Spleen (tissue), 7 donors: Measurements from ENCODE around the gene DDX53.

Experiments
- CTCF ChIP-seq, 11 experiments: fragments of 200-600 bp in 7 of 11; fragments of 450-650 bp in 4 of 11; sonication (generic) in 4 of 11; IDR thresholded peaks in 8 of 11; conservative IDR thresholded peaks in 3 of 11; 1 replicate in 7 of 11; 2 replicates in 4 of 11; pipeline versions ENCODE4 v1.4.0 to v1.8.0; 2016 to 2021; ENCODE audit warnings: antibody characterized with exemption in 11 of 11, inconsistent platforms in 4 of 11, mild to moderate bottlenecking in 1 of 11
- POLR2AphosphoS5 ChIP-seq, 3 donors: sonication (generic); formaldehyde crosslinking; IDR thresholded peaks; one replicate each; pipeline ENCODE4 v1.5.1; 2017; ENCODE audit warnings: antibody characterized with exemption in 3 of 3
- donor health status: DM: no; HTN: no; CAD: no; lungs with moderate emphysema.
- donor health status: DM: no; HTN: no; CAD: no.
- donor health status: DM: no; HTN: no; CAD: no.

- no peak for TF ChIP-seq CTCF (IDR thresholded peaks at IDR 0.05 in 8 of 11, conservative IDR thresholded peaks at IDR 0.05 in 3 of 11)
- no peak for TF ChIP-seq POLR2AphosphoS5 (IDR thresholded peaks at IDR 0.05)
Measured at GRCh38 chrX:22963196-22963595, 36.6 kb upstream of the DDX53 start.
